ENCODE results near the gene CDK17.

DNA sequence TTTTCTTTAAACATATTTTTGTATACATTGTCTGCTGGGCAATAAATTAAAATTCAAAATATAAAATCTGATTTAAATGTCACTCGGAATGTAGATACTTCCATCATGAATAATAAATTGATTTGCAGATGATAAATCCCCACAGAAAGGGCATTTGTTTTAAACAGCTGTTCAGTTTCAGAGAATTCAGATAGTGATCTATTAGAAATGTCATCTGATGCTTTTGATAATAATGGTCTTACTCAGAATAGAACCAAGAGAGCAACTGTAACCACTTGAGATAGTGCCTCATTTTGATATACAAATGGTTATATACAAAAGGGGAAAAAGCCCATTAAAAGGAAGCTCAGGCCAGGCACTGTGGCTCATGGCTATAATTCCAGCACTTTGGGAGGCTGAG is 43.4 kb downstream of the CDK17 start:
- TF ChIP-seq, protein P1, sequence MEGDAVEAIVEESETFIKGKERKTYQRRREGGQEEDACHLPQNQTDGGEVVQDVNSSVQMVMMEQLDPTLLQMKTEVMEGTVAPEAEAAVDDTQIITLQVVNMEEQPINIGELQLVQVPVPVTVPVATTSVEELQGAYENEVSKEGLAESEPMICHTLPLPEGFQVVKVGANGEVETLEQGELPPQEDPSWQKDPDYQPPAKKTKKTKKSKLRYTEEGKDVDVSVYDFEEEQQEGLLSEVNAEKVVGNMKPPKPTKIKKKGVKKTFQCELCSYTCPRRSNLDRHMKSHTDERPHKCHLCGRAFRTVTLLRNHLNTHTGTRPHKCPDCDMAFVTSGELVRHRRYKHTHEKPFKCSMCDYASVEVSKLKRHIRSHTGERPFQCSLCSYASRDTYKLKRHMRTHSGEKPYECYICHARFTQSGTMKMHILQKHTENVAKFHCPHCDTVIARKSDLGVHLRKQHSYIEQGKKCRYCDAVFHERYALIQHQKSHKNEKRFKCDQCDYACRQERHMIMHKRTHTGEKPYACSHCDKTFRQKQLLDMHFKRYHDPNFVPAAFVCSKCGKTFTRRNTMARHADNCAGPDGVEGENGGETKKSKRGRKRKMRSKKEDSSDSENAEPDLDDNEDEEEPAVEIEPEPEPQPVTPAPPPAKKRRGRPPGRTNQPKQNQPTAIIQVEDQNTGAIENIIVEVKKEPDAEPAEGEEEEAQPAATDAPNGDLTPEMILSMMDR (conservative IDR thresholded peaks at IDR 0.05; ENCODE audit: low read length), result no peak
- no peak for TF ChIP-seq EZH2phosphoT487 (IDR thresholded peaks at IDR 0.05; ENCODE audit: borderline replicate concordance)
